ENCODE measurements around the gene PPFIBP2.

PPFIBP2 gene

GRCh38 chr11:7691759-7692350, 178.1 kb downstream of the PPFIBP2 start:
- DNase-seq (ENCODE audit: low read depth, low spot score): no peak

DNA sequence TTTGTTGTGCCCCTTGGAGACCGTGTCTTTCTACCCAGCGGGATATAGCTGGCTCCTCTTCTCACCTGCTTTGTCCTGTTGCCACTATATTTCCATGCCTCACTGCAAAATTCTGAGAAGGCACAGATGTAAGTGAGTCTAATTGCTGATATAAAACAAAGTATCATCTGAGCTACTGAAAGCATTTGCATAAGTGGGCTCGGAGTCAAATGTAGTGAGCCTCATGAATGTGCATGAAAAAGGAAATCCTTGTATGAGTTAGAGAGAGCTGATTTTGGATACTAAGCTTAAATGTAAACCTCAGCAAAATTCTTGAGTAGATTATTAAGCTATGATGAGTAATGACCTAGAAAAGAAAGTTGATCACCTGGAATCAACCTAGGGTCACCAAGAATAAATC, 178.6 kb downstream of the PPFIBP2 start:
- no peak for DNase-seq (ENCODE audit: low read depth, low spot score)

GRCh38 chr11:7694235-7694634, 180.4 kb downstream of the PPFIBP2 start:
- no peak for DNase-seq (ENCODE audit: low read depth, low spot score)

DNA sequence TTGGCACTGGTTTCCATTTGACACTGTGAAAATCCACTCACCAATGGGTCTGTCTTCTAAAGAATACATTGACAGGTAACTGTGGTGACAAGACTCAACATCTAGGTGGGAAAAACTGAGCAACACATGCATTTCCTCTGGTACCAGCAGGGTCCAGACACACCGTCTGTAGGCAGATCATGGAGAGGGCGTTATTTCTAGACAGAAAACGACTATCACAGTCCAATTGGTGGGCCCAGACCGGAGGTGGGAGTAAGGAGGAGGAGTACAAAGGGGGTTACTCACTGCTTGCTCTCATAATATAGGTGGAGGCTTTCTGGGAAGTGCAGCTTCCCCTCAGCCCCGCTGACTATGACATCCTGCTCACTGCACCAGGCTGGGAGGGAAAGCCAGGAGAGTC, 182.6 kb downstream of the PPFIBP2 start:
- DNase-seq (ENCODE audit: low read depth, low spot score): no peak

Measured in activated CD4-positive, CD25-positive, alpha-beta regulatory T cell treated with anti-CD3 and anti-CD28 coated beads, Interleukin-2, amount 50 U/mL, for 16 hours (primary cell).